ENCODE results near the gene CMSS1. TPM values are rescaled to one million over a fixed set of nuclear protein-coding genes. Genes with fewer than 3 reads are reported as not detected.
"Not testable (repeated sequence)": the region's sequence is repeated elsewhere in the genome, so short reads cannot be mapped to it uniquely, and the experiment has no call there.

Gene CMSS1
- total RNA-seq, 2 experiments from 2014 or later: 34.8 to 37.2 TPM

DNA sequence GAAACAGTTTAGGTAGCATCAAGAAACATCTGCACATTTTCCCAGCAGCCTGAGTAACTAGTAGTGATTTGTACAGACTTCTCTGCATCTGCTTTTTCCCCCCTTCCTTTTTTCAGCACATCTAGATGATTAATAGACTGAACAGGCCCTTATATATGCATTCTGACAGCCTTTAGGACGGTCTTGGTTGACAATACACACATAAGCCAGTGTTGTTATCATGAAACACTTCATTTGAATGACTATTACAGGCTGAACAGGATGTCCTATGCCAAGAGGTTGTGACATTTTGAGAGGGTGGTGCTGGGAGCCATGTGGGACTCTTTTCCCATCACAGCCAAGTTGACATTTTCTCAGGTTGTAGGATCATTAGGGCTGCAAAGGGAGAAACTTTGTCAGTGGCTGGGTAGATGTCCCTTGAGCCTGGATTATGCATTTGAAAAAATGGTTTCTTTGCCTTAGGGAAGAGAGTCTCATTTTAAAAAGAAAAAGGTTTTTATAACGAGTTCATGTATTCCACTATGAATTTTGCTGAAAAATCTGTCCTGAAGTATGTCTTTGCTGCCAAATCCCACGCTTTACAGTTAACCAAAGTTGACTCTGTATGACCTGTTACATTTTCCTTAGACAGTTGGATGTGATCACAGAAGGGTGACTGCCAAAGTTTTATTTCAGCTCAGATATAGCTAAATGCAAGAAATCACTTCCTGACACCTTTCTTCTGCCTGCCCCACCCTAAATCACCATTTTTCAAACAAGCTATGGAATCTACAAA lies 223.0 kb downstream of the CMSS1 start:
- no peaks in the 10 kb centered on the region for H3K9me3 Mint-ChIP-seq
- POLR2A ChIA-PET: no interaction called here
- no peak for DNase-seq
- H3K4me1 Mint-ChIP-seq: no peaks in the 10 kb centered on the region
- H3K36me3 Mint-ChIP-seq (ENCODE audit: low read depth): no peaks in the 10 kb centered on the region
- no peak overlapping the region for H3K27ac Mint-ChIP-seq
- CTCF ChIA-PET: no interaction called here
- H3K4me3 Mint-ChIP-seq: no peak overlapping the region
- H3K27me3 Mint-ChIP-seq: no peaks in the 10 kb centered on the region

DNA sequence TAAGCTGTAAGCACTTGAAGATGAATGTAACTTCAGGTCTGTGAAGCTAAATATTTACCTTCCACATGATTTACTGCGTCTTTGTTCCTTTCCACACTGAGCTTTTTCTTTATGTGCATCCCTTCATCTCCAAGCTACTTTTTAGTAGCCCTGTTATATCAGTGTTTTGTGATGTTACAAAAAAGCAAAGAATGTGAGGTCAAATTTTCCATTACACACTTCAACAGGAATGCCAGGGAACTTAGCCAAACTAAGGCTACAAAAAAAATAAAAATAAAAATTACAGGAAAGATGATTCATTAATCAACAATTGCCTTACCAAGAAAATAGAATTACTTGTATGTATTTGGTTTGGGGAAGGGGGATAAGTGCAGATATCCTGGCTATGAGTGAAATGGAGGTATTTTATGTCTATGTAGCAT lies 223.7 kb downstream of the CMSS1 start:
- H3K4me3 Mint-ChIP-seq: no peak overlapping the region
- CTCF ChIA-PET: interaction anchor here (0.7 kb wide), 1 partner anchor 217 kb away, joined by 3 read pairs; no protein-coding TSS in a partner anchor
- POLR2A ChIA-PET: no interaction called here
- DNase-seq: no peak
- no peaks in the 10 kb centered on the region for H3K9me3 Mint-ChIP-seq
- no peaks in the 10 kb centered on the region for H3K27me3 Mint-ChIP-seq
- no peak overlapping the region for H3K27ac Mint-ChIP-seq
- H3K36me3 Mint-ChIP-seq (ENCODE audit: low read depth): no peaks in the 10 kb centered on the region
- no peaks in the 10 kb centered on the region for H3K4me1 Mint-ChIP-seq

DNA sequence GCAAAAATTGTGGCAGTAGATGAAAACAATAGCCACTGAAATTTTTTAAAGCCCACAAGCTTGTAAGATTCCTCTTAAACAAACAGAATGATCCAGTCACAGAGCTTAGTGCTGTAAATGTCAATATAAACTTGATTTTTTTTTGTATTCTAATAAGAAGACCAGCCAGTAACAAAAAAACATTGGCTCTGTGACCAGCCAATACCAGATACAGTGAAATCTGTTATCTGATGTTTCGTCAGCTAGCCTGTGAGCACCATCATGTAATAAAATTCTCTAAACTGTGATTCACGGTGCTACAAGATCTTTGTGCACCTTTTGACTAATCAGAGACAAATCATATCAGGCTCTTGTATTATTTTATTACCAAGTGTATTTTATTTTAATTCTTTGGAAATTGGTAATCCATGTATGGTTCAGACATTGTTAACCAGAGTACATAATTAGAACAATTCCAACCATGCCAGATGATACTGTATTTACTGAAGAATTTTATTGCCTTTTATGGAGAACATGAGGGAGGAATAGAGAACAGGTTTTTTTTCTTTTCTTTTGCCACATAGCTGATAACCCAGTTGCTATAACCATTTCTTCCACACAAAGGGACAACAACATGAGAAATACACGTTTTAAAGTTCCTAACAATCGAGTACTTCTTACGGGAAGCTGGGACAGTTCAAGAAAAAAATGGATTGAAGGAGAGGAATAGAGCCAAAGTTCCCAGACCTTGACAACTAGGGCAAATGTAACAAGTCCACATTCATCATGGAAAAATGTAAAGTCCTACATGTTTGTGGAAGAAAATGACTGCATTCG lies 224.7 kb downstream of the CMSS1 start:
- Mint-ChIP-seq H3K9me3 (no peaks in the 10 kb centered on the region), H3K36me3 (ENCODE audit: low read depth) (no peaks in the 10 kb centered on the region), H3K4me1 (peaks cover 2% of the 10 kb centered on the region), H3K27ac (no peak overlapping the region), H3K27me3 (no peaks in the 10 kb centered on the region), H3K4me3 (no peak overlapping the region)
- CTCF ChIA-PET: interaction anchor here (0.7 to 1.4 kb wide), 3 partner anchors 10 to 216 kb away, joined by 3 read pairs; no protein-coding TSS in a partner anchor
- POLR2A ChIA-PET: no interaction called here
- DNase-seq: no peak

DNA sequence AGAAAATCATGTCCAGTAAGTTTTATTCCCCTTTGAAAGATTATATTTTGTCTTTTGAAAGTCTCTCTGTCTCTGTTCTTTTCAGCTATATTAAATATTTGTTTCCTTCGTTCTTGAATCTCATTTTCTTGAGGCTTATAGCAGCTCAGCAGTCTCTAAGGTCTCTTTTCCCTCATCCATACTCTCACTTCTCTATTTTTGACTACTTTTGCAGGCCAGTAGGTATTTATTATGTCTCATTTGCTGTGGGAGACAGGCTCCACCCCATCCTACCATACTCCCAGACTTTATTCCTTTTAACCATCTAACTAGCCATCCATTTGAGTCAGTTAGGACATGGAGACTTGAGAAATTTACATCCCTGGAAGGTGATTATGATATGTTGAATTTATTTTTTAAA lies 225.6 kb downstream of the CMSS1 start:
- ChIA-PET CTCF (interaction anchor here (1.4 kb wide), 1 partner anchor 32 kb away, joined by 3 read pairs; no protein-coding TSS in a partner anchor), POLR2A (no interaction called here)
- no peak overlapping the region for H3K4me3 Mint-ChIP-seq
- no peaks in the 10 kb centered on the region for H3K36me3 Mint-ChIP-seq (ENCODE audit: low read depth)
- H3K4me1 Mint-ChIP-seq: peaks cover 8% of the 10 kb centered on the region
- H3K27me3 Mint-ChIP-seq: no peaks in the 10 kb centered on the region
- H3K9me3 Mint-ChIP-seq: no peaks in the 10 kb centered on the region
- H3K27ac Mint-ChIP-seq: no peak overlapping the region
- DNase-seq: no peak

DNA sequence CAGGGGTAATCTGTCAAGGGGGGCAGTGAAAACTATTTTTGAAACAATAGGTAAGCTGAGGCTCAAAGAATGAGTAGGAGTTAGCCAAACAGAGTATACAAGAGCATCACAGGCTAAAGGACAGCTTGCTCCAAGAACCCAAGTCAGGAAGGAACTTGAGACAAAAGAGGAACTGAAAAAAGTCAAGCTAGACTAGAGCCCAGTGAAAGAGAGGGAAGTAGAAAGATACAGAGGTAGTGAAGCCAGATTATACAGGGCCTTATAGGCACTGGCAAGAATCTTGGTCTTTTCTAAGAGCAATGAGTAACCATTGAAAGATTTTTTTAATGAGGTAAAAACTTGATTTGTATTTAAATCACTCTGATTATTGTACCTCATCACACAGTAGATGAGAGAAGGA lies 226.7 kb downstream of the CMSS1 start:
- no peak overlapping the region for H3K27ac Mint-ChIP-seq
- H3K9me3 Mint-ChIP-seq: no peaks in the 10 kb centered on the region
- CTCF ChIA-PET: interaction anchor here (0.7 to 1.6 kb wide), 3 partner anchors 13 to 80 kb away, joined by 3 to 4 read pairs (median 3); no protein-coding TSS in a partner anchor
- H3K36me3 Mint-ChIP-seq (ENCODE audit: low read depth): no peaks in the 10 kb centered on the region
- no peak for DNase-seq
- H3K4me3 Mint-ChIP-seq: no peak overlapping the region
- POLR2A ChIA-PET: no interaction called here
- peaks cover 8% of the 10 kb centered on the region for H3K4me1 Mint-ChIP-seq
- H3K27me3 Mint-ChIP-seq: no peaks in the 10 kb centered on the region

DNA sequence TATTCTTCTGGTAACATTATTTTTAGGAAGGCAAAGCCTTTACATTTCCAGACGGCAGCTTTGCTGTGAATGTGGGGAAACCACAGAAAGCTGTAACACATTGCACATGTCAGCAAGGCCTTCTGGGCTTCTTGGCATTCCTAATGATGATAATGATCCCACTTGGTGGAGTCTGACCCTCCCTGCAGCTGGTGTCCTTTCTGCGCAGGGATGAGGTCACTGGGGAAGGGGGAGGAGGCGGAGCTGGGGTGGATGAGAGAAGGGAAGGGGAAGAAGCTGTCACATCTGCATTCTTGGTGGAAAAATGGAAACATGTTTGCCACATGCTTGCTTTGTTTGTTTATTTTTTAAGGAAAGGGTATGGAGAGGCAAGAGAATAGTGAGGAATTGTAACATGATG lies 228.0 kb downstream of the CMSS1 start:
- Mint-ChIP-seq H3K36me3 (ENCODE audit: low read depth) (no peaks in the 10 kb centered on the region), H3K9me3 (no peaks in the 10 kb centered on the region), H3K27me3 (no peaks in the 10 kb centered on the region), H3K4me3 (no peak overlapping the region), H3K27ac (no peak overlapping the region), H3K4me1 (peaks cover 8% of the 10 kb centered on the region)
- ChIA-PET CTCF (interaction anchor here (1.3 to 1.6 kb wide), 2 partner anchors 8 to 16 kb away, joined by 3 to 4 read pairs; no protein-coding TSS in a partner anchor), POLR2A (no interaction called here)
- no peak for DNase-seq

DNA sequence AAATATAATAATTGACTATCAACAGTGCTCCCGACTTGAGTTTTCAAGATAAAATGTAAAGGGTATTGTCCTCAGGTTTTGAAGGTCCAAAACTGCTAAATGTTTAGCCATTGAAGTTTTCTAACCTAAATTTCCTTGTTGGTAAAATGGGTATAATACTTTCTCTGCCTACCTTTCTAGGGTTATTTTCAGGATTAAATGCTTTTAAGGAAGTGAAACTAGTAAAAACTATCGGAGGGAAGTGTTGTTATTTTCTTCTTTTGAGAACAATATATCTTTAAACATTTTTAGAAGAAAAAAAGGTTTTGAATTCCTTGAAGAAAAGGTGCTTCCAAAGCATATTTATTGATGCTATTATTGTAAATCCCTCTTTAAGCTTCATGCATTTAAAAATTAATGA lies 229.3 kb downstream of the CMSS1 start:
- Mint-ChIP-seq H3K36me3 (ENCODE audit: low read depth) (no peaks in the 10 kb centered on the region), H3K9me3 (no peaks in the 10 kb centered on the region), H3K27ac (no peak overlapping the region), H3K27me3 (no peaks in the 10 kb centered on the region), H3K4me1 (peaks cover 8% of the 10 kb centered on the region), H3K4me3 (no peak overlapping the region)
- ChIA-PET CTCF (interaction anchor here (0.5 to 1.3 kb wide), 5 partner anchors 9 to 215 kb away, joined by 3 to 6 read pairs (median 4); no protein-coding TSS in a partner anchor), POLR2A (no interaction called here)
- DNase-seq: no peak

DNA sequence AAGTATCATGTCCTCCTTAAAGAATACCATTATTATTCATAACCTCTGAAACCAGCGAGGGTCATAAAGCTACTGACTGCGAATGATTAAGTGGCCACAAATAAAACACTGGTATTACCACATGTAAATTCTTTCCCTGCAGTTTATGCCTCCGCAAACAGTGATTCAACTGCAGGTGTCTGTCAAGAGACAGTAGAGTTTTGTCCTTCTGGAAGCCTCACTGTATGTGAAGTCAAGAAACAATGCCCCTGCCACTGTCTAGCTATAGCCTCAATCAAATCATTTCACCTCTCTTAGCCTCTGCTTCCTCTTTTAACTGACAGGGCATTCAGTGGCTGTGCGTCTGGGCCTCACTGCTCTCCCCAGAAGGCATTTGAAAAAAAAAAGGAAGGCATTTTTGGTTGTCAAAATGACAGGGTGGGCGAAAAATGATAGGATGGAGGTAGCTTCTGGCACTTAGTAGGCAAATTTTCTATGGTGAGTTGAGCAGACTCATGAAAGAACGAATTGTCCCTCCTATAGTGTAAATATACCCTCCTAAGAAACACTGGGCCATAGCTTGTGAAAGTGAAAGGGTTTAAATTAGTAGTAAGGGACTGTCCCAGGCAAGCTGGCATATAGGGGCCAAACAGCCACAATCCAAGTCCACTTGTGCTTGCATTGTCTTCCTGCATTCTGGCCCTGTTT lies 229.9 kb downstream of the CMSS1 start:
- no peaks in the 10 kb centered on the region for H3K36me3 Mint-ChIP-seq (ENCODE audit: low read depth)
- no peaks in the 10 kb centered on the region for H3K9me3 Mint-ChIP-seq
- H3K4me3 Mint-ChIP-seq: no peak overlapping the region
- no peak overlapping the region for H3K27ac Mint-ChIP-seq
- ChIA-PET POLR2A (no interaction called here), CTCF (interaction anchor here (0.6 to 1.3 kb wide), 7 partner anchors 10 to 689 kb away, joined by 3 to 6 read pairs (median 3); no protein-coding TSS in a partner anchor)
- peaks cover 8% of the 10 kb centered on the region for H3K4me1 Mint-ChIP-seq
- DNase-seq: no peak
- H3K27me3 Mint-ChIP-seq: no peaks in the 10 kb centered on the region

DNA sequence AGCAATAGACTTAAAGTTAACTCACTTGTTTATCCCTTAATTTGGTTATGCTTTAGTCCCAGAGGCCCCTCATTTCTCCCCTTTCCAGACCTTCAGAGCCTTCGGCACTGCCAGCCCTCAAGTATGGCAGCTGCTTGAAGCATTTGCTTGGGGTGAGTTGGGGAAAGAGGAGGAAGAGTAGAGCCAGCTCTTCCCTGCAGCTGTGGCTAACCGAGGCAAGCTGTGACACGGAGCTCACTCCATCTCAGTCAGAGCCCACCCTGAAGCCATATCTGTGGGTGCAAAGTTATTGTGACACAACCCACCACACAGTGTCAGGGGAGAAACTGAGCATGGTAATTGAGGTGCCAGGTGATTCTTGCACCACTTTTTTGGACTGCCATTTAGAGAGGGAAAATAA lies 230.6 kb downstream of the CMSS1 start:
- DNase-seq: no peak
- Mint-ChIP-seq H3K9me3 (no peaks in the 10 kb centered on the region), H3K4me3 (no peak overlapping the region), H3K36me3 (ENCODE audit: low read depth) (no peaks in the 10 kb centered on the region), H3K4me1 (peaks cover 8% of the 10 kb centered on the region), H3K27ac (no peak overlapping the region), H3K27me3 (no peaks in the 10 kb centered on the region)
- POLR2A ChIA-PET: no interaction called here
- CTCF ChIA-PET: interaction anchor here (0.6 to 1.3 kb wide), 4 partner anchors 22 to 688 kb away, joined by 3 to 6 read pairs (median 4); no protein-coding TSS in a partner anchor

DNA sequence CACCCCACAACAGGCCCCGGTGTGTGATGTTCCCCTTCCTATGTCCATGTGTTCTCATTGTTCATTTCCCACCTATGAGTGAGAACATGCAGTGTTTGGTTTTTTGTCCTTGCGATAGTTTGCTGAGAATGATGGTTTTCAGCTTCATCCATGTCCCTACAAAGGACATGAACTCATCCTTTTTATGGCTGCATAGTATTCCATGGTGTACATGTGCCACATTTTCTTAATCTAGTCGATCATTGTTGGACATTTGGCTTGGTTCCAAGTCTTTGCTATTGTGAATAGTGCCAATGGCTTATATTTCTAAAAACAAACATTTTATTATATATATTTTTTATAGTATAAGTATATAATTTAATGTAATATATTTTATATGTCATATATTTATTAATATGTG lies 233.9 kb downstream of the CMSS1 start:
- CTCF ChIA-PET; DNase-seq; H3K4me3 Mint-ChIP-seq; POLR2A ChIA-PET; H3K36me3 Mint-ChIP-seq (ENCODE audit: low read depth); H3K27ac Mint-ChIP-seq; H3K4me1 Mint-ChIP-seq; H3K9me3 Mint-ChIP-seq; H3K27me3 Mint-ChIP-seq: not testable (repeated sequence)

DNA sequence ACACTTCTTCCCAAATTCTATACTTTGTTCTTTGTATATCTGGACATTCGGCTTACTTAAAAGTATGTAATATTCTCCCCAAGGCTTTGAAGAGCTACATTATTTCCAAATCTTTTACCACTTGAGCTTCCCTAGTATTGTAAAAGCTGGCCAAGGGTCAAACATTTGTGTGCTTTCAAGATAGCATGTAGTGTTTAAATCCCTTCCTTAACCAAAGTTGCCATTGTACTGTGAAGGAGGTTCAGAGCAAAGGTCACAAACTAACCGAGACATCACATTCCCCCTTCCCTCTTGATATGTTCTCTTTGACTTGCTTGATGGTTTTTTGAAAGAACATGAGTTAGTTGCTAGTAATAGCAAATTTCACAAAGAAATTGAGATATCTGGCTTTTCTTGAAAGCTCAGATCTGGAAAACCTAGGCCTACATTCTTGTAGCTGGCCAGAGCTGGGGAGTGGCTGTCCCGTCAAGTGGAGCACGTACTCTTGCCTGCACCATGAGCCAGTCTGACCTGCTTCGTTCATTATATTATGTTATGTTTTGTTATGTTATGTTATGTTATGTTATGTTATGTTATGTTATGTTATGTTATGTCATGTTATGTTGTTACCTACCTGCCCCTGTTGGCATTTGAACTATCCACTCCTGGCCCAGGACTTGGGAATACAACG lies 236.4 kb downstream of the CMSS1 start:
- Mint-ChIP-seq H3K4me3 (no peak overlapping the region), H3K27ac (no peak overlapping the region), H3K4me1 (no peaks in the 10 kb centered on the region)

More for the DNA sequence above, 236.4 kb downstream of the CMSS1 start:
- H3K36me3 Mint-ChIP-seq (ENCODE audit: low read depth): no peaks in the 10 kb centered on the region
- no peaks in the 10 kb centered on the region for H3K27me3 Mint-ChIP-seq
- no peak for DNase-seq
- CTCF ChIA-PET: no interaction called here
- POLR2A ChIA-PET: no interaction called here
- H3K9me3 Mint-ChIP-seq: no peaks in the 10 kb centered on the region

Data from activated CD4-positive, alpha-beta T cell treated with anti-CD3 and anti-CD28 coated beads, Interleukin-2, amount 10 ng/mL, durations not matched to agents 7 days and 5 days (primary cell).